ENCODE measurements around the gene BRIP1.

DNA sequence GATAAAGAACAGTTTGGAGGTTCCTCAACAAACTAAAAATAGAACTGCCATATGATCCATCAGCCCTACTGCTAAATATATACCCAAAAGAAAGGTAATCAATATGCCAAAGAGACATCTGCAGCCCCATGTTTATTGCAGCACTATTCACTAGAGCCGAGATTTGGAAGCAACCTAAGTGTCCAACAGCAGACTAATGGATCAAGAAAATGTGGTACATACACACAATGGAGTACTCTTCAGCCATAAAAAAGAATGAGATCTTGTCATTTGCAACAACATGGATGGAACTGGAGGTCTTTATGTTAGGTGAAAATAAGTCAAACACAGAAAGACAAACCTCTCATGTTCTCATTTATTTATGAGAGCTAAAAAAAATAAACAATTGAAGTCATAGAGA lies 223.5 kb downstream of the BRIP1 start:
- TF ChIP-seq GABPA (IDR thresholded peaks at IDR 0.05; ENCODE audit: low read depth), result no peak
- TF ChIP-seq, protein P1, sequence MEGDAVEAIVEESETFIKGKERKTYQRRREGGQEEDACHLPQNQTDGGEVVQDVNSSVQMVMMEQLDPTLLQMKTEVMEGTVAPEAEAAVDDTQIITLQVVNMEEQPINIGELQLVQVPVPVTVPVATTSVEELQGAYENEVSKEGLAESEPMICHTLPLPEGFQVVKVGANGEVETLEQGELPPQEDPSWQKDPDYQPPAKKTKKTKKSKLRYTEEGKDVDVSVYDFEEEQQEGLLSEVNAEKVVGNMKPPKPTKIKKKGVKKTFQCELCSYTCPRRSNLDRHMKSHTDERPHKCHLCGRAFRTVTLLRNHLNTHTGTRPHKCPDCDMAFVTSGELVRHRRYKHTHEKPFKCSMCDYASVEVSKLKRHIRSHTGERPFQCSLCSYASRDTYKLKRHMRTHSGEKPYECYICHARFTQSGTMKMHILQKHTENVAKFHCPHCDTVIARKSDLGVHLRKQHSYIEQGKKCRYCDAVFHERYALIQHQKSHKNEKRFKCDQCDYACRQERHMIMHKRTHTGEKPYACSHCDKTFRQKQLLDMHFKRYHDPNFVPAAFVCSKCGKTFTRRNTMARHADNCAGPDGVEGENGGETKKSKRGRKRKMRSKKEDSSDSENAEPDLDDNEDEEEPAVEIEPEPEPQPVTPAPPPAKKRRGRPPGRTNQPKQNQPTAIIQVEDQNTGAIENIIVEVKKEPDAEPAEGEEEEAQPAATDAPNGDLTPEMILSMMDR (IDR thresholded peaks at IDR 0.05 in 2 of 3, conservative IDR thresholded peaks at IDR 0.05 in 1 of 3; ENCODE audit: control insufficient read depth in 2 of 3, extremely low read depth in 1 of 3, insufficient read depth in 1 of 3, low read depth in 3 of 3, low read length in 3 of 3), result no peak
- TF ChIP-seq POLR2A (IDR thresholded peaks at IDR 0.05; ENCODE audit: low read depth, low read length), result no peak
- no peak for TF ChIP-seq EP300 (IDR thresholded peaks at IDR 0.05; ENCODE audit: borderline replicate concordance in 1 of 2, control insufficient read depth in 1 of 2, low read depth in 2 of 2, low read length in 2 of 2)
- TF ChIP-seq TCF3 (IDR thresholded peaks at IDR 0.05; ENCODE audit: borderline replicate concordance, insufficient read depth, low read depth, low read length), result no peak
- TF ChIP-seq BACH1 (IDR thresholded peaks at IDR 0.05; ENCODE audit: borderline replicate concordance), result no peak
- TF ChIP-seq TAF1 (IDR thresholded peaks at IDR 0.05; ENCODE audit: borderline replicate concordance, low read depth, low read length), result no peak
- TF ChIP-seq CREM (IDR thresholded peaks at IDR 0.05; ENCODE audit: low read depth), result no peak
- no peak for TF ChIP-seq RCOR1 (conservative IDR thresholded peaks at IDR 0.05; ENCODE audit: low read depth, low read length)
- TF ChIP-seq STAT3 (IDR thresholded peaks at IDR 0.05; ENCODE audit: low read depth, low read length), result no peak
- TF ChIP-seq POLR2AphosphoS5 (IDR thresholded peaks at IDR 0.05; ENCODE audit: low read length), result no peak
